ENCODE measurements around the gene NMB.
"Not testable (repeated sequence)": the region's sequence is repeated elsewhere in the genome, so short reads cannot be mapped to it uniquely, and the experiment has no call there.

NMB gene

GRCh38 chr15:84658080-84658787 is at the start of gene NMB:
NMB (minus strand) TSS chr15:84658199; CDS start chr15:84658152, 47 bp downstream.
- DNase-seq = peak; percentile 51

GRCh38 chr15:84703808-84704207 is 45.8 kb upstream of the NMB start:
- DNase-seq = no peak

- DNase-seq = no peak
These were observed 45.0 kb upstream of the NMB start for GRCh38 chr15:84702961-84703482.

GRCh38 chr15:84699538-84700191 is 41.7 kb upstream of the NMB start:
- no peak for DNase-seq

- DNase-seq = no peak
These were observed 39.4 kb upstream of the NMB start for GRCh38 chr15:84697236-84697990.

- no peak for DNase-seq
These were observed 38.8 kb upstream of the NMB start for GRCh38 chr15:84696757-84697156.

GRCh38 chr15:84690342-84690741 is 32.3 kb upstream of the NMB start:
- DNase-seq = no peak

GRCh38 chr15:84689858-84690257 is 31.9 kb upstream of the NMB start:
- DNase-seq = no peak

GRCh38 chr15:84686446-84686845 is 28.4 kb upstream of the NMB start:
- not testable (repeated sequence) for DNase-seq

GRCh38 chr15:84685304-84685703 is 27.3 kb upstream of the NMB start:
- peak; percentile 52 for DNase-seq

- no peak for DNase-seq
These were observed 26.1 kb upstream of the NMB start for GRCh38 chr15:84684092-84684491.

- DNase-seq = no peak
These were observed 23.8 kb upstream of the NMB start for GRCh38 chr15:84681831-84682230.

GRCh38 chr15:84671211-84671610 is 13.2 kb upstream of the NMB start:
- no peak for DNase-seq

- DNase-seq = no peak
These were observed 11.7 kb upstream of the NMB start for GRCh38 chr15:84669726-84670125.

GRCh38 chr15:84668221-84668982 is 10.4 kb upstream of the NMB start:
- no peak for DNase-seq

- DNase-seq = no peak
These were observed 8.4 kb upstream of the NMB start for GRCh38 chr15:84666373-84666772.

- DNase-seq = no peak
These were observed 3.0 kb upstream of the NMB start for GRCh38 chr15:84661001-84661400.

- no peak for DNase-seq
These were observed 2.1 kb upstream of the NMB start for GRCh38 chr15:84659904-84660781.

GRCh38 chr15:84658788-84659411 is 901 bp upstream of the NMB start:
- no peak for DNase-seq

- no peak for DNase-seq
These were observed 285 bp downstream of the NMB start for GRCh38 chr15:84657748-84658079.

GRCh38 chr15:84656972-84657371 is 1.0 kb downstream of the NMB start:
- no peak for DNase-seq

Measured in DMS 273 treated with DMSO at 0.1 percent for 48 hours (cell line).